HepG2 (cell line): Measurements from ENCODE around the gene TFPI2. TPM values are rescaled to one million over a fixed set of nuclear protein-coding genes. Genes with fewer than 3 reads are reported as not detected.
"Not testable (repeated sequence)": the region's sequence is repeated elsewhere in the genome, so short reads cannot be mapped to it uniquely, and the experiment has no call there.

ENCODE experiments used
- ATAC-seq: fragments of 200-7000 bp; cut with Tn5 transposase; 3 replicates; pipeline ENCODE4 v1.9.1; 2020; ENCODE audit warnings: mild to moderate bottlenecking, moderate library complexity
- BruUV-seq: library from RNA; stranded (reverse); fragments of 400-500 nt; replicated peaks from 2 replicates; lab custom pipeline; 2021; lab: Mats Ljungman, UMichigan
- CTCF ChIA-PET: fragments of 300-600 bp; formaldehyde crosslinking; extraction: SDS; loops from one replicate; lab custom pipeline; 2021; ENCODE audit warnings: low total read pairs, inconsistent platforms, low intra/inter-chr PET ratio; lab: Yijun Ruan, JAX
- POLR2A ChIA-PET: fragments of 350-600 bp; sonication (Branson Sonifier 250); formaldehyde crosslinking; loops from one replicate; lab custom pipeline; 2020; ENCODE audit warnings: antibody characterized with exemption, inconsistent platforms; lab: Yijun Ruan, JAX
- DNase-seq: peaks from one replicate; pipeline ENCODE4 v3.0.0-alpha.2; 2015; ENCODE audit warnings: low spot score
- FAIRE-seq: peaks from 3 replicates; lab custom pipeline; 2011; peaks lifted over from hg19 to GRCh38; lab: Jason Lieb, UNC
- H2AFZ ChIP-seq: one replicate; pipeline ENCODE4 v1.6.1; 2011; ENCODE audit warnings: low read length, inconsistent platforms
- H3K27ac ChIP-seq: fragments of 300-600 bp; 3 replicates; pipeline ENCODE4 v1.8.0; 2011; ENCODE audit warnings: mixed run types, mild to moderate bottlenecking, mixed read lengths, low read length, inconsistent platforms; ENCODE audit not compliant: insufficient read depth; ENCODE audit errors: extremely low read length
- H3K27me3 ChIP-seq, 2 experiments: fragments of 200-600 bp in 1 of 2; 2 replicates in 1 of 2; 3 replicates in 1 of 2; pipeline versions ENCODE4 v1.6.0 to v1.8.0; 2011; ENCODE audit warnings: low read length in 2 of 2, mild to moderate bottlenecking in 2 of 2, moderate library complexity in 2 of 2, inconsistent platforms in 1 of 2; ENCODE audit not compliant: insufficient read depth in 2 of 2, control insufficient read depth in 1 of 2
- H3K36me3 ChIP-seq, 2 experiments: fragments of 200-600 bp in 1 of 2; replicated peaks in 1 of 2; 2 replicates in 1 of 2; 3 replicates in 1 of 2; pipeline versions ENCODE4 v1.5.1 to v1.8.0; 2011; ENCODE audit warnings: low read length in 2 of 2, inconsistent platforms in 1 of 2; ENCODE audit not compliant: insufficient read depth in 2 of 2, control insufficient read depth in 1 of 2
- H3K4me1 ChIP-seq: 2 replicates; pipeline ENCODE4 v1.5.1; 2012; ENCODE audit warnings: low read length, inconsistent platforms; ENCODE audit not compliant: insufficient read depth
- H3K4me2 ChIP-seq: 2 replicates; pipeline ENCODE4 v1.6.0; 2011; ENCODE audit warnings: low read depth, low read length, inconsistent platforms
- H3K4me3 ChIP-seq, 3 experiments: fragments of 200-600 bp in 1 of 3; sonication (generic), shearing (Covaris generic) in 1 of 3; replicated peaks in 1 of 3; 2 replicates each; pipeline ENCODE4 v1.5.1; 2011 to 2016; ENCODE audit warnings: low read length in 3 of 3, inconsistent platforms in 2 of 3, low read depth in 2 of 3, mild to moderate bottlenecking in 2 of 3, control low read depth in 1 of 3, mixed read lengths in 1 of 3; ENCODE audit not compliant: insufficient read depth in 1 of 3
- H3K79me2 ChIP-seq: one replicate; pipeline ENCODE4 v1.6.1; 2011; ENCODE audit warnings: low read length, inconsistent platforms; ENCODE audit not compliant: insufficient read depth
- H3K9ac ChIP-seq: 2 replicates; pipeline ENCODE4 v1.6.0; 2011; ENCODE audit warnings: mild to moderate bottlenecking, low read depth, low read length, inconsistent platforms; ENCODE audit not compliant: insufficient read depth
- H3K9me3 ChIP-seq: 2 replicates; pipeline ENCODE4 v1.5.1; 2012; ENCODE audit warnings: mild to moderate bottlenecking, low read length
- H4K20me1 ChIP-seq: 2 replicates; pipeline ENCODE4 v1.6.0; 2011; ENCODE audit warnings: inconsistent platforms, mild to moderate bottlenecking, low read length, moderate library complexity; ENCODE audit not compliant: insufficient read depth
- NFKBIZ ChIP-seq: IDR thresholded peaks from 2 replicates; pipeline ENCODE4 v1.6.1; 2018; ENCODE audit warnings: missing genetic modification reagents, missing compliant biosample characterization
- ZNF292 ChIP-seq: sonication (generic); formaldehyde crosslinking; IDR thresholded peaks from 2 replicates; pipeline ENCODE4 v1.8.1; 2022; ENCODE audit warnings: mild to moderate bottlenecking, low read depth, missing genetic modification reagents, borderline replicate concordance
- ZNF782 ChIP-seq: sonication (generic); formaldehyde crosslinking; IDR thresholded peaks from 2 replicates; pipeline ENCODE4 v1.4.0; 2020; ENCODE audit warnings: missing genetic modification reagents, mild to moderate bottlenecking, borderline replicate concordance
- WGBS: methylation state at CpG from one replicate; pipeline ENCODE4 v1.1.6; 2017; ENCODE audit warnings: low lambda C conversion rate; 5-methylcytosine and 5-hydroxymethylcytosine counted together
- in situ Hi-C: cut with HindIII; loops from 2 replicates; pipeline ENCODE4 v1.10.0; 2017; ENCODE audit warnings: low pct_unique_long_range_greater_than_20kb; ENCODE audit not compliant: extremely low pct_ligation_motif_present
- intact Hi-C: fragments of 100-400 bp; cut with micrococcal nuclease; formaldehyde crosslinking; loops from one replicate; pipeline ENCODE4 v1.10.0; 2022; ENCODE audit not compliant: unreplicated experiment
- polyA plus RNA-seq, 8 experiments: library from polyadenylated mRNA; depleted of rRNA in 3 of 8; stranded (reverse) in 7 of 8; unstranded in 1 of 8; fragments of >200 nt; fragmentation: Illumina TruSeq in 4 of 8; extraction: Trizol in 4 of 8; gene quantifications; 2 replicates each; pipeline versions ENCODE4 v1.2.1 to v1.2.3, GENCODE V29; 2011 to 2016; ENCODE audit warnings: low read depth in 4 of 8, missing spikeins in 1 of 8, mixed read lengths in 1 of 8; ENCODE audit not compliant: insufficient read depth in 1 of 8
- total RNA-seq, 5 experiments: library from RNA; depleted of rRNA; stranded (reverse); fragments of >200 nt; fragmentation: Illumina TruSeq; extraction: Trizol; gene quantifications; 2 replicates each; pipeline ENCODE4 v1.2.3, GENCODE V29; 2016; ENCODE audit warnings: low read depth in 1 of 5

The TFPI2 gene
- total and polyA plus RNA-seq, 2 of the 13 experiments (the other 11 are each of a cell fraction or from before 2014, with no cell fraction given), result 0.16 to 0.22 TPM

DNA sequence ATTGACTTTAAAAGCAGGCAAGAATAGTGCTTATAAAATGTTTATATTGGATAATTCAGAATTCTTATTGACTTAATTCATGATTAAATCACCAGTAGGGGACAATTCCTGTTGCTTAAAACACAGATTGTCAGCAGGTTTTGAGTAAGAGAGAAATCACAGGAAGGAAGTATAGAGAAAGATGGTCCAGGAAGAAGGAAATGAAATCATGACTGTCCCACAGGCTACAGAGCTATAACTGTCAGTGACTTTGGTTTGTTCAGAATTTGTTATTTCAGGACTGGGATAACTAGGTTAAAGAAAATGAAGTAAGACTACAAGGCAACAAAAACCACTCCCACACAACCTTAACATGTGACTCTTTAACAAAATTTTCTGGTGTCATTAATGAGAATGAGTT lies 22.6 kb upstream of the TFPI2 start:
- Histone ChIP-seq H3K27ac (no peak overlapping the region), H3K9me3 (no peaks in the 10 kb centered on the region), H3K9ac (no peak overlapping the region), H3K4me3 (no peak overlapping the region), H3K4me1 (no peaks in the 10 kb centered on the region), H3K27me3 (no peaks in the 10 kb centered on the region), H2AFZ (no peak overlapping the region), H4K20me1 (no peaks in the 10 kb centered on the region), H3K4me2 (no peak overlapping the region), H3K36me3 (no peaks in the 10 kb centered on the region), H3K79me2 (no peaks in the 10 kb centered on the region)
- TF ChIP-seq ZNF782 (CRISPR knock-in tag) (no peak), NFKBIZ (CRISPR knock-in tag) (no peak), ZNF292 (CRISPR knock-in tag) (no peak)
- DNase-seq (no peak), ATAC-seq (no peak), FAIRE-seq (no peak)
- in situ Hi-C loops, result no loop called here
- ChIA-PET POLR2A (no interaction called here), CTCF (no interaction called here)
- no TSS peak for BruUV-seq
- intact Hi-C loops, result no loop called here

GRCh38 chr7:93911661-93912060 lies 21.1 kb upstream of the TFPI2 start:
- POLR2A ChIA-PET, ATAC-seq, H3K9ac ChIP-seq, H3K27ac ChIP-seq, CTCF ChIA-PET, DNase-seq, H4K20me1 ChIP-seq, H3K27me3 ChIP-seq, intact Hi-C loops, H3K4me3 ChIP-seq, in situ Hi-C loops, FAIRE-seq, H3K79me2 ChIP-seq, H3K9me3 ChIP-seq, H2AFZ ChIP-seq, H3K36me3 ChIP-seq, H3K4me1 ChIP-seq, BruUV-seq, H3K4me2 ChIP-seq: not testable (repeated sequence)

DNA sequence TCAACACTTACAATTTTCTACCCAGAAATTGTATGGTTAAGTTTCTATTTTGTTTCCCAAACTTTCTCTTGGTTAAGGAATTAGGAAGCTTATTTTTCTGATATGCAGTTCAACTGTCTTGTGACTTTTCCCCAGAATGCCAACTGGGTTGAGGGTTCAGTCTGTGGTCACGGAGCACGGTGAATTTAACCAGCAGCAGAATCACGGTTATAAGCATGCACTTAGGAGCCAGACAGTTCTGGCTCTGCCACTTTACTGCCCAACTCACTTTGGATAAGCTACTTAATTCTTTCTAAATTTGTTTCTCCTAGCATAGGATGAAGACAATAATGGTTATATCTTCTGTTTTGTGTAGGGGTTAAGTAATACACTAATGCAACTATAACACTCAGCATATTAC lies 20.7 kb upstream of the TFPI2 start:
- not testable (repeated sequence) for H3K4me1 ChIP-seq, H3K4me2 ChIP-seq
- WGBS, result 34% methylated on average over 3 of the region's 3 CpGs

More for the DNA sequence above, 20.7 kb upstream of the TFPI2 start:
- H3K9ac ChIP-seq, H3K9me3 ChIP-seq, FAIRE-seq, intact Hi-C loops, DNase-seq, ATAC-seq, H3K79me2 ChIP-seq, BruUV-seq, POLR2A ChIA-PET, H3K27ac ChIP-seq, H4K20me1 ChIP-seq, in situ Hi-C loops, H2AFZ ChIP-seq, H3K36me3 ChIP-seq, H3K4me3 ChIP-seq, H3K27me3 ChIP-seq, CTCF ChIA-PET: not testable (repeated sequence)
